SU-DHL-6 (cell line): Measurements from ENCODE around the gene SLC10A3.

Experiments
- EZH2phosphoT487 ChIP-seq: fragments of 200-600 bp; sonication (generic), shearing (Covaris generic); conservative IDR thresholded peaks from 2 replicates; pipeline ENCODE4 v1.6.1; 2018; ENCODE audit warnings: mild to moderate bottlenecking, antibody characterized with exemption, low read length, moderate library complexity, mixed read lengths
- TF ChIP-seq, protein P1 (sequence below): fragments of 200-600 bp; sonication (generic); IDR thresholded peaks from one replicate; pipeline ENCODE4 v1.5.1; 2017; ENCODE audit warnings: antibody characterized with exemption, mild to moderate bottlenecking, low read length, moderate library complexity; ENCODE audit not compliant: insufficient read depth, poor library complexity, severe bottlenecking

DNA sequence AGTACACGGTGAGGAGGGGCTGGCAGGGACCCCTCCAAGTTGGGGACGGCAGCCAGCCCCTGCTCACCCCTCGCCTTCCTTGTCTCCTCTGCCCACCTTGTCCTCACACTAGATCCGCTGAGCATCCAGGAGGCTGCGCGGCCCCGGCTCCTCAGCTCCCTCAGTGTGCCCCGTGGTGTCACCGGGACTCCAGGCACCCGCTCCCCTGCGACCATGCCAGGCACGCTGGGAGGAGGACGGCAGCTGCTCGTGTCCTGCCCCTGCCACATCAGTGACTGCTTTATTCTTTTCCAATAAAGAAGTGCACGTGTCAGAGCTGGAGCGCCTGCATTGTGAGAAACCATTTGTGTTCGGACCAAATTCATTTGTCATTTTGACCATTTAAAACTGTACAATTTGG, 40.1 kb downstream of the SLC10A3 start:
- TF ChIP-seq, protein P1, sequence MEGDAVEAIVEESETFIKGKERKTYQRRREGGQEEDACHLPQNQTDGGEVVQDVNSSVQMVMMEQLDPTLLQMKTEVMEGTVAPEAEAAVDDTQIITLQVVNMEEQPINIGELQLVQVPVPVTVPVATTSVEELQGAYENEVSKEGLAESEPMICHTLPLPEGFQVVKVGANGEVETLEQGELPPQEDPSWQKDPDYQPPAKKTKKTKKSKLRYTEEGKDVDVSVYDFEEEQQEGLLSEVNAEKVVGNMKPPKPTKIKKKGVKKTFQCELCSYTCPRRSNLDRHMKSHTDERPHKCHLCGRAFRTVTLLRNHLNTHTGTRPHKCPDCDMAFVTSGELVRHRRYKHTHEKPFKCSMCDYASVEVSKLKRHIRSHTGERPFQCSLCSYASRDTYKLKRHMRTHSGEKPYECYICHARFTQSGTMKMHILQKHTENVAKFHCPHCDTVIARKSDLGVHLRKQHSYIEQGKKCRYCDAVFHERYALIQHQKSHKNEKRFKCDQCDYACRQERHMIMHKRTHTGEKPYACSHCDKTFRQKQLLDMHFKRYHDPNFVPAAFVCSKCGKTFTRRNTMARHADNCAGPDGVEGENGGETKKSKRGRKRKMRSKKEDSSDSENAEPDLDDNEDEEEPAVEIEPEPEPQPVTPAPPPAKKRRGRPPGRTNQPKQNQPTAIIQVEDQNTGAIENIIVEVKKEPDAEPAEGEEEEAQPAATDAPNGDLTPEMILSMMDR, result no peak
- no peak for TF ChIP-seq EZH2phosphoT487
